Stimulated activated CD4-positive, alpha-beta T cell treated with anti-CD3 and anti-CD28 coated beads, Interleukin-2, amount 100 ng/mL, for 48 hours (primary cell): ENCODE measurements around the gene MEGF6.

Source experiments
- DNase-seq, 2 donors: peaks; one replicate each; pipeline ENCODE4 v3.0.0-alpha.2; 2020

Gene MEGF6

GRCh38 chr1:3453203-3453761 is 158.0 kb downstream of the MEGF6 start:
- DNase-seq = peak; percentile 72 to 73

GRCh38 chr1:3452866-3453175 is 158.5 kb downstream of the MEGF6 start:
- DNase-seq = no peak

DNA sequence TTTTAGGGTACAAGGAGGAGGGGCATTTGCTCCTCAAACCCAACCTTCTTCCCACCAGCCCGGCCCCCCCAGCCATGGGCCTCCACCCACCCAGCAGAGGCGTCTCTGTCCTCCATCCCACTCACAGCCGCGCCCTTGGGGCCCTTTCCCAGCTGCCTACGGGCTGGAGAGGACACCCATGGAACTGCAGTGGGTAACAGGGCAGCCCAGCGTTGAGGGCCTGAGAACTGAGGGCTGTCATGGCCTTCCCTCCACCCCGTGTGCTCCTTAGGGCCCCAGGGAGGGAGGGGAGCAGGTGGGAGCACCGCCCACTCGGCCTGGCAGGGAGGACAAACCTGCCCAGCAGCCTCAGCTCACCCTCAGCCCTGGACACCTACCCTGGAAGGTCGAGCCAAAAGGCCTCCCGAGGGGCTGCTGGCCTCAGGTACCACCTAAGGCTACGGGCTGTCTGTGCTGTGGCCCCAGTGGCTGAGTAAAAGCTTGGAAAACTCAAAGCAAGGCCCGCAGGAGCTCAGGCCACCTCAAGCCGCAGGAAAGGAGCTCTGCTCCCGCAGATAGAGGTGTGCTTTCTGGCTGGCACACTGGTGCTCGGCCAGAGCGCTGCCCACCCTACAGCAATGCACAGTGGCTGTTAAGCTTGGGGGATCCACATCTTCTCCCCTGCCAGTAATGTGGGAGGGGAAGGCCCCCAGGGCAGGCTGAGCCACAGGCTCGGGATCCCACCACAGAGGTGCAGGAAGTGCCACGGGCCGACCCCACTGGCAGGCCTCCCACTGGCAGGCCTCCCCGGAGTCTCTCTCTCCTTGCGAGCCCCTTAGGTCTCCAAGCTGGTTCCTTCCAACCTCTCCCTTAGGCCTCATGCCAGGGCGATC is 159.1 kb downstream of the MEGF6 start:
- DNase-seq = no peak

DNA sequence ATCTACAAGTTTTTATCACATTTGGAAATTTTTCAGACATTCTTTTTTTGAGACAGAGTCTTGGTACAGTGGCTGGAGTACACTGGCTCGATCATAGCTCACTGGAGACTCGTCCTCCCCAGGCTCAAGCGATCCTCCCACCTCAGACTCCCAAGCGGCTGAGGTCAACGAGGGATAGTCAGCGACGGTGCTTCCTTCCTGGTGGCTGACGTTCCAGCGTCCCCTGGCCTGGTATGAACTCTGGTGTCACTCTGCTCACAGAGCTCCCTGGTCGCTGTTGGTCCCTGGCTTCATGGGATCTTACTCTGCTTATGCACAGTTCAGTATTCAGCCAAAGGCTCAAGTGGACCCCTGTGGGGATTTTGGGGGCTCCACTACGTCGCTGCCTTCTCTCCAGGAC is 160.3 kb downstream of the MEGF6 start:
- no peak for DNase-seq

GRCh38 chr1:3450202-3450863 is 161.0 kb downstream of the MEGF6 start:
- DNase-seq = no peak

- no peak for DNase-seq
Observed at GRCh38 chr1:3444736-3445135, 166.6 kb downstream of the MEGF6 start.

GRCh38 chr1:3444298-3444697 is 167.0 kb downstream of the MEGF6 start:
- DNase-seq = no peak

GRCh38 chr1:3443807-3444206 is 167.5 kb downstream of the MEGF6 start:
- no peak for DNase-seq

- DNase-seq = no peak
Observed at GRCh38 chr1:3442901-3443300, 168.4 kb downstream of the MEGF6 start.

GRCh38 chr1:3442331-3442730 is 169.0 kb downstream of the MEGF6 start:
- no peak for DNase-seq

DNA sequence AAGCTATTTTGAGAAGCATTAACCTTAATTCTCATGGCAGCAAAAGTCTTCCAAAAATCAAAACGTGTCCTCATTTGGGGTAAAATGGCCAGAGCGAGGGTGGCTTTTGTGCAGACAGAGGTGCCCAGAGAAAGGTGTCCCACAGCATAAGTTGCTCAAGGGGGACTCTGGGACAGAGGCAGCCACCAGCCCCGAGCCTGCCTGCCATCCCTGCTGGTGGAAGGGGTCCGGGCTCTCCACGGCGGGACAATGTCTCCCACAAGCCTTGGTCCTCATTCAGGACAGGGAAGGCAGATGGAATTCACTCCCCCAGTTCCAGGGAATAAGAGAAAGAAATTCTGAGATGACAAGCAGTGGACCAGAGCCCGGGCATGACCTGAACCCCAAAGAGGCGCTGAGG is 169.4 kb downstream of the MEGF6 start:
- DNase-seq = no peak

DNA sequence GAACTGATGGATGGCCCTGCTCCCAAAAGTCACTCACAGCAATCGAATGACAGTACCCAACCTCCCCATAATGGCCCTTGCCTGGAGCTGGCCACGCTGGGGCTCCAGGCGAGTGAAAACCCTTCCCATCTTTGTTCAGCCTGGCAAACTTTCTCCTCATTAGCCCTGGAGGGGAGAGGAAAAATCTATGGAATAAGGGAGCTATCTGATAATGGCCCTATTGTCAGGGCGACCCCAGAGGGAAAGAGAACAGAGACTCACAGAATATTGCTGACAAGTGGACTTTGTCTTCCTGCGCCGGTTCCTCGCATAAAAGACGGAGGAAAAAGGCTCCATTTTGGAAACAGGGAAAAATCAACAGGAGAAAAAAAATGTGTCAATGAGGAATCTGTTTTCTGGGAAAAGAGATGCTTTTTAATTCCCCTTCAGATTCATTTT is 169.9 kb downstream of the MEGF6 start:
- DNase-seq = no peak

DNA sequence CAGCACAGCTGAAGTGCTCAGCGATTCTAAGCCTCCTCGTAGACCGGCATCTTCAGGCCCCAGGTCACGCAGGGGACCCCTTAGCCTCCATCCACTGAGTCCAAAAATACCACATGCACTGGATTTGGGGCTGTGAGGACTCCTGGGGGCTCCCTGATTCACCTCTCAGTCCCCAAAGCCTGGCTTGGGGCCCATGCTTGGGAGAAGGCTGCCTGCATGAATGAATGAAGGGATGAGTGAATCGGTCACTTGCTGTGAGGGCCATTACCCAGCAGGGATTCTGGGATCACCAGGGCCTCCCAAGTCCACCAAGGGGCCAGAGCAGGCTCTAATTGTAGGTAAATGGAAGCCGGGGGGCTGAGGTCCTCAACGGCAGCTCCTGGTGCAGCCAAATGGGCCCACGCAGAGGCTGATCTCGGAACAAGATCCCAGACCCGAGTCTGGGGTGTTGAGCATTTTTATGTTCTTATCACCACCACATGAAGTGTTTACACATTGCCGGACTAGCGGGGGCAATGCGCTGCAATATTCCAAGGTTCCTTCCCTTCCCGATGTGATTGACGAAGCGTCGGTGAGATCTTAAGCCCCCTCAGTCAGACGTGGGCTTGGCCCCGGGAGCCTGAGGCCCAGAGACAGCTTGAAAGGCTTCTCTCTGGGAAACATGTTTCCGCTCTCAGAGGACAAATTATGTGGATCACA is 170.4 kb downstream of the MEGF6 start:
- no peak for DNase-seq

- no peak for DNase-seq
Observed at GRCh38 chr1:3440300-3440681, 171.0 kb downstream of the MEGF6 start.
